Osteoblast (primary cell): ENCODE measurements around the gene RADIL. TPM values are rescaled to one million over a fixed set of nuclear protein-coding genes. Genes with fewer than 3 reads are reported as not detected.
A peak's percentile ranks its signal among the peaks of the same experiment; 100 is the strongest.

Experiments
- DNase-seq: peaks from one replicate; pipeline ENCODE4 v3.0.0; 2011; ENCODE audit warnings: low spot score, mixed read lengths; ENCODE audit not compliant: insufficient read length; ENCODE audit errors: missing footprints
- H2AFZ ChIP-seq: 2 replicates; pipeline ENCODE4 v1.6.0; 2011; ENCODE audit warnings: mild to moderate bottlenecking, low read length
- H3K27ac ChIP-seq: 2 replicates; pipeline ENCODE4 v1.5.1; 2011; ENCODE audit warnings: mild to moderate bottlenecking, low read depth, low read length, moderate library complexity
- H3K27me3 ChIP-seq: 2 replicates; pipeline ENCODE4 v1.6.0; 2012; ENCODE audit warnings: mild to moderate bottlenecking, control low read depth, inconsistent platforms, low read length, moderate library complexity; ENCODE audit not compliant: insufficient read depth
- H3K36me3 ChIP-seq: 2 replicates; pipeline ENCODE4 v1.5.1; 2011; ENCODE audit warnings: mild to moderate bottlenecking, low read length, control low read depth, moderate library complexity; ENCODE audit not compliant: insufficient read depth
- H3K4me1 ChIP-seq: 2 replicates; pipeline ENCODE4 v1.5.1; 2011; ENCODE audit warnings: mild to moderate bottlenecking, low read length, control low read depth, moderate library complexity; ENCODE audit not compliant: insufficient read depth
- H3K4me2 ChIP-seq: 2 replicates; pipeline ENCODE4 v1.6.0; 2011; ENCODE audit warnings: mild to moderate bottlenecking, low read length; ENCODE audit not compliant: insufficient read depth
- H3K4me3 ChIP-seq: fragments of 200-600 bp; sonication (generic); 3 replicates; pipeline ENCODE4 v1.5.1; 2012; ENCODE audit warnings: mild to moderate bottlenecking, low read length, inconsistent platforms; ENCODE audit not compliant: insufficient read depth
- H3K79me2 ChIP-seq: 2 replicates; pipeline ENCODE4 v1.6.0; 2012; ENCODE audit warnings: mild to moderate bottlenecking, low read length, control low read depth, inconsistent platforms; ENCODE audit not compliant: insufficient read depth
- H3K9me3 ChIP-seq: 2 replicates; pipeline ENCODE4 v1.5.1; 2011; ENCODE audit warnings: low read depth, low read length, control low read depth
- H4K20me1 ChIP-seq: 2 replicates; pipeline ENCODE4 v1.6.0; 2012; ENCODE audit warnings: mild to moderate bottlenecking, low read length, control low read depth; ENCODE audit not compliant: insufficient read depth
- total RNA-seq: library from RNA; depleted of rRNA; stranded (reverse); fragments of >200 nt; gene quantifications from 2 replicates; pipeline ENCODE4 v1.2.3, GENCODE V29; 2012
- TF ChIP-seq, protein P1 (sequence below): IDR thresholded peaks from 2 replicates; pipeline ENCODE4 v1.5.1; 2011; ENCODE audit warnings: mild to moderate bottlenecking, low read depth, low read length, moderate library complexity; ENCODE audit errors: extremely low read depth

Gene RADIL
- total RNA-seq, 1 donor = 1.1 TPM

DNA sequence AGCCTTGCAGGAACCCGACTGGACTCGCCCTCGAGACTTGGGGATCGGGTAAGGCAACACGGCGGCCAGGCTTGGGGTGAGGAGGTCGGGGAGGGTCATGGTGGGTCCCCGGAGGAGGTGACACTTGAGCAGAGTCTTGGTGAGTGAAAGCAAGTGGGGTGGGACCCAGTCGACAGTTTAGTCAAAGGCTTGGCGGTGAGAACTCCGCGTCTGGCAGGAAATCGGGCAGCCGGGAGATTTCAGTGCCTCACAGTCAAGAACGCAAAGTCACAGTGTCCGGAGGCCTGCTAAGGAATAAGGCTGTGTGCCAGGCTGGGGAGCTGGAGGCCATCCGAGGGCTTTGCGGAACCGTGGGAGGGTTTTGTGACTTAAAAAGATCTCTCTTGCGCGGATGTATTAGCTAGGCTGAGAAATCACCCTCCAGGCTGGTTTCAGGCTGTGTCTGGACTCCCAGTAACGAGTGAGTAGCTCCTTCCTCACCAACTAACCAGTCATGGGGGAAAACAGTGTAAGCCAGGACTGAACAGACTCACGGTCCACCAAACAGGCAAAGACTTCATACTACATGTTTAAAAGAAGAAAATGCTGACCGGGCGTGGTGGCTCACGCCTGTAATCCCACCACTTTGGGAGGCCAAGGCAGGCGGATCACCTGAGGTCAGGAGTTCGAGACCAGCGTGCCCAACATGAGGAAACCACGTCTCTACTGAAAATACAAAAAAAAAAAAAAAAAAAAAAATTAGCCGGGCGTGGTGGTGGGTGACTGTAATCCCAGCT is 107.5 kb downstream of the RADIL start:
- H3K9me3 ChIP-seq = no peaks in the 10 kb centered on the region
- H3K79me2 ChIP-seq = peaks cover 45% of the 10 kb centered on the region
- peak; percentile 94 for DNase-seq
- H3K4me1 ChIP-seq = peaks cover 16% of the 10 kb centered on the region
- peaks cover 22% of the 10 kb centered on the region for H3K36me3 ChIP-seq
- H3K4me2 ChIP-seq = peak overlapping the region; percentile 93
- peak overlapping the region; percentile 94 for H3K4me3 ChIP-seq
- no peaks in the 10 kb centered on the region for H3K27me3 ChIP-seq
- peak overlapping the region; percentile 95 for H3K27ac ChIP-seq
- peaks cover 15% of the 10 kb centered on the region for H4K20me1 ChIP-seq
- peak overlapping the region; percentile 74 for H2AFZ ChIP-seq
- TF ChIP-seq, protein P1, sequence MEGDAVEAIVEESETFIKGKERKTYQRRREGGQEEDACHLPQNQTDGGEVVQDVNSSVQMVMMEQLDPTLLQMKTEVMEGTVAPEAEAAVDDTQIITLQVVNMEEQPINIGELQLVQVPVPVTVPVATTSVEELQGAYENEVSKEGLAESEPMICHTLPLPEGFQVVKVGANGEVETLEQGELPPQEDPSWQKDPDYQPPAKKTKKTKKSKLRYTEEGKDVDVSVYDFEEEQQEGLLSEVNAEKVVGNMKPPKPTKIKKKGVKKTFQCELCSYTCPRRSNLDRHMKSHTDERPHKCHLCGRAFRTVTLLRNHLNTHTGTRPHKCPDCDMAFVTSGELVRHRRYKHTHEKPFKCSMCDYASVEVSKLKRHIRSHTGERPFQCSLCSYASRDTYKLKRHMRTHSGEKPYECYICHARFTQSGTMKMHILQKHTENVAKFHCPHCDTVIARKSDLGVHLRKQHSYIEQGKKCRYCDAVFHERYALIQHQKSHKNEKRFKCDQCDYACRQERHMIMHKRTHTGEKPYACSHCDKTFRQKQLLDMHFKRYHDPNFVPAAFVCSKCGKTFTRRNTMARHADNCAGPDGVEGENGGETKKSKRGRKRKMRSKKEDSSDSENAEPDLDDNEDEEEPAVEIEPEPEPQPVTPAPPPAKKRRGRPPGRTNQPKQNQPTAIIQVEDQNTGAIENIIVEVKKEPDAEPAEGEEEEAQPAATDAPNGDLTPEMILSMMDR = no peak

DNA sequence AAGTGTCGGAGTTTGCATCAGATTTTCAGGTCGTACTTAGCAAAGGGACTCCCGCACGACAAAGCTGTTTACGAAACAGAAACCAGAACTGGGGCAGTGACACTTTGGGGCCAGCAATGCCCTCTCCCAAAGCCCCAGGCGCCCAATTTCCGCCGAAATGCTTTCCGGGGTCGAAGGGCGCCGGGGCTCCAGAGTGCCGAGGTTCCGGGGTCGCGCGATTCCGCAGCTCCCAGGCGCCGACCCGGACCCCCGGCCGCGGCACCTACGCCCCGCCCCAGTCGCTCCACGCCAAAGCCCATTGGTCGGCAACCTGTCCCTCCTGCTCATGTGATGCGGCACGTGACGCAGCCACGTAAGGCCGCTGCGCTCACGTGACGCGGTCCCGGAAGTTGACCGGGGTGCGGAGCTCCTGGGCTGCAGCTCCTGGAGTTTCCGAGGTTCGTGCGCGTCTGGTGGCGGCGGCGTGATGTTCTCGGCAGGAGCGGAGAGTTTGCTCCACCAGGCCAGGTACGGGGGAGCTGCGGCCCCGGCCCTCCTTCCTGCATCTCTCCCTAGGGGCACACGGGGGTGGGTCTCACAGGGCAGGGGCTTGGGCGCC is 108.2 kb downstream of the RADIL start, which contains the start of gene AP5Z1:
TSS of gene AP5Z1 (plus strand) at position 374 of the 598 bp plus-strand sequence. CDS start at position 467, 93 bp downstream.
- H3K79me2 ChIP-seq = peaks cover 39% of the 10 kb centered on the region
- H3K36me3 ChIP-seq = peaks cover 17% of the 10 kb centered on the region

GRCh38 chr7:4774658-4775249 is 108.8 kb downstream of the RADIL start:
- DNase-seq = peak; percentile 97
- Histone ChIP-seq H2AFZ (peak overlapping the region; percentile 91), H3K27me3 (no peaks in the 10 kb centered on the region), H3K4me3 (peak overlapping the region; percentile 94), H3K4me1 (peaks cover 16% of the 10 kb centered on the region), H4K20me1 (peaks cover 13% of the 10 kb centered on the region), H3K36me3 (peaks cover 17% of the 10 kb centered on the region), H3K27ac (peak overlapping the region; percentile 95), H3K9me3 (no peaks in the 10 kb centered on the region), H3K4me2 (peak overlapping the region; percentile 93), H3K79me2 (peaks cover 34% of the 10 kb centered on the region)
- TF ChIP-seq, protein P1 = no peak

More for the DNA sequence above, 108.2 kb downstream of the RADIL start, which contains the start of gene AP5Z1:
- Histone ChIP-seq H3K4me1 (peaks cover 16% of the 10 kb centered on the region), H2AFZ (peak within 1 kb of the TSS; percentile 91), H4K20me1 (peaks cover 15% of the 10 kb centered on the region), H3K27ac (peak within 1 kb of the TSS; percentile 95), H3K4me2 (peak within 1 kb of the TSS; percentile 93), H3K27me3 (no peaks in the 10 kb centered on the region), H3K4me3 (peak within 1 kb of the TSS; percentile 94), H3K9me3 (no peaks in the 10 kb centered on the region)
- DNase-seq = peak; percentile 100
- TF ChIP-seq, protein P1 = no peak
